ENCODE measurements around the gene MYT1. TPM values are rescaled to one million over a fixed set of nuclear protein-coding genes. Genes with fewer than 3 reads are reported as not detected.

MYT1 gene
- total and polyA plus RNA-seq, 2 of the 13 experiments (the other 11 are each of a cell fraction or from before 2014, with no cell fraction given), result 0.58 to 2.5 TPM

DNA sequence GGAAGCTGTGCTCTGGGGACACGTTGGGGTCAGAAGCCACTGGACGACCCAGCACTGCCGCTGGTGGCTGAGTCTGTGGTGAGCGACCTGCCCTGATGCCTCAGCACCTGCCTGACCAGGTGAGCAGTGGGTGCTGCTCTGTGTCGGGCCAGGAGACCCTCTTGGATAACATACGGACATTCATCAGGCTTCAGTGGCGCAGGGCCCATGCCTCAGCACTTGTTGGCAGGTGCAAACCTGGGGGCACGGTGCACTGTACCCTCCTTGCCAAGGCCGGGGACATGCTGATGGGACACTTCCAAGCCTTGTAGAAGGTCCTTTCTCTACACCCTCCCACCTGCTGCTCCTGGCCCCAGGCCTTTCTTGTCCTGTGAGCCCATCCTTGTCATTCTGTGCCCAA lies 34.1 kb downstream of the MYT1 start:
- no peak overlapping the region for H3K4me2 ChIP-seq (ENCODE audit: low read depth, low read length)

GRCh38 chr20:64199395-64199794 lies 35.1 kb downstream of the MYT1 start:
- 31% methylated on average over 8 of the region's 8 CpGs for WGBS (ENCODE audit: low lambda C conversion rate)

More for the DNA sequence above, 34.1 kb downstream of the MYT1 start:
- TF ChIP-seq ZBTB37 (CRISPR knock-in tag; IDR thresholded peaks at IDR 0.05), result no peak
- 0 out of 2 replicates have a peak, but pooled peaks have one; percentile 1 for TF ChIP-seq KDM5B (CRISPR knock-in tag; IDR thresholded peaks at IDR 0.05; ENCODE audit: borderline replicate concordance)
- ATAC-seq, result peak; percentile 12; the same call in 1 of the 3 replicates
- H3K79me2 ChIP-seq (ENCODE audit: insufficient read depth, low read length), result no peaks in the 10 kb centered on the region
- no peaks in the 10 kb centered on the region for H4K20me1 ChIP-seq (ENCODE audit: insufficient read depth, low read length)
- H3K4me3 ChIP-seq (replicated peaks in 1 of 3; ENCODE audit: insufficient read depth in 1 of 3, low read depth in 2 of 3, low read length in 3 of 3), result no peak overlapping the region
- intact Hi-C loops (cut with micrococcal nuclease; ENCODE audit: unreplicated experiment) (no loop called here), in situ Hi-C loops (cut with HindIII; ENCODE audit: extremely low pct_ligation_motif_present, low pct_unique_long_range_greater_than_20kb) (no loop called here)
- H3K9me3 ChIP-seq (ENCODE audit: low read length), result no peaks in the 10 kb centered on the region
- no peak overlapping the region for H2AFZ ChIP-seq (ENCODE audit: low read length)
- no peaks in the 10 kb centered on the region for H3K4me1 ChIP-seq (ENCODE audit: insufficient read depth, low read length)
- no peak for FAIRE-seq
- no TSS peak for BruUV-seq (replicated peaks)
- ChIA-PET CTCF (ENCODE audit: low intra/inter-chr PET ratio, low total read pairs) (no interaction called here), POLR2A (interaction anchor here (1.5 kb wide), 1 partner anchor 57 kb away, joined by 4 read pairs; the partner anchor contains the start of gene PCMTD2)
- H3K9ac ChIP-seq (ENCODE audit: insufficient read depth, low read depth, low read length), result no peak overlapping the region
- 52% methylated on average over 6 of the region's 9 CpGs for WGBS (ENCODE audit: low lambda C conversion rate)
- peaks cover 19 to 77% of the 10 kb centered on the region in 2 experiments for H3K27me3 ChIP-seq (ENCODE audit: control insufficient read depth in 1 of 2, insufficient read depth in 2 of 2, low read length in 2 of 2)
- DNase-seq (ENCODE audit: low spot score), result no peak
- H3K36me3 ChIP-seq (replicated peaks in 1 of 2; ENCODE audit: control insufficient read depth in 1 of 2, insufficient read depth in 2 of 2, low read length in 2 of 2), result no peaks in the 10 kb centered on the region
- no peak overlapping the region for H3K27ac ChIP-seq (ENCODE audit: extremely low read length, insufficient read depth, low read length)

More at GRCh38 chr20:64199395-64199794, 35.1 kb downstream of the MYT1 start:
- ChIA-PET POLR2A (interaction anchor here (1.5 kb wide), 1 partner anchor 56 kb away, joined by 4 read pairs; the partner anchor contains the start of gene PCMTD2), CTCF (ENCODE audit: low intra/inter-chr PET ratio, low total read pairs) (no interaction called here)
- in situ Hi-C loops (cut with HindIII; ENCODE audit: extremely low pct_ligation_motif_present, low pct_unique_long_range_greater_than_20kb) (no loop called here), intact Hi-C loops (cut with micrococcal nuclease; ENCODE audit: unreplicated experiment) (no loop called here)
- no peak for ATAC-seq
- no peaks in the 10 kb centered on the region for H3K79me2 ChIP-seq (ENCODE audit: insufficient read depth, low read length)
- no peaks in the 10 kb centered on the region for H4K20me1 ChIP-seq (ENCODE audit: insufficient read depth, low read length)
- no TSS peak for BruUV-seq (replicated peaks)
- no peaks in the 10 kb centered on the region; the same call in 1 of the 2 replicates for H3K4me1 ChIP-seq (ENCODE audit: insufficient read depth, low read length)
- H3K4me3 ChIP-seq (replicated peaks in 1 of 3; ENCODE audit: insufficient read depth in 1 of 3, low read depth in 2 of 3, low read length in 3 of 3), result no peak overlapping the region
- DNase-seq (ENCODE audit: low spot score), result no peak
- no peaks in the 10 kb centered on the region for H3K9me3 ChIP-seq (ENCODE audit: low read length)
- H3K27ac ChIP-seq (ENCODE audit: extremely low read length, insufficient read depth, low read length), result no peak overlapping the region
- FAIRE-seq, result no peak
- TF ChIP-seq PLSCR1 (CRISPR knock-in tag; IDR thresholded peaks at IDR 0.05; ENCODE audit: borderline replicate concordance) (no peak), ATF1 (CRISPR knock-in tag; IDR thresholded peaks at IDR 0.05) (no peak), RNF2 (conservative IDR thresholded peaks at IDR 0.05; ENCODE audit: low read depth) (no peak), KDM5B (CRISPR knock-in tag; IDR thresholded peaks at IDR 0.05; ENCODE audit: borderline replicate concordance) (0 out of 2 replicates have a peak, but pooled peaks have one; percentile 3), ZBTB25 (CRISPR knock-in tag; IDR thresholded peaks at IDR 0.05) (no peak)
- TF ChIP-seq, protein P1, sequence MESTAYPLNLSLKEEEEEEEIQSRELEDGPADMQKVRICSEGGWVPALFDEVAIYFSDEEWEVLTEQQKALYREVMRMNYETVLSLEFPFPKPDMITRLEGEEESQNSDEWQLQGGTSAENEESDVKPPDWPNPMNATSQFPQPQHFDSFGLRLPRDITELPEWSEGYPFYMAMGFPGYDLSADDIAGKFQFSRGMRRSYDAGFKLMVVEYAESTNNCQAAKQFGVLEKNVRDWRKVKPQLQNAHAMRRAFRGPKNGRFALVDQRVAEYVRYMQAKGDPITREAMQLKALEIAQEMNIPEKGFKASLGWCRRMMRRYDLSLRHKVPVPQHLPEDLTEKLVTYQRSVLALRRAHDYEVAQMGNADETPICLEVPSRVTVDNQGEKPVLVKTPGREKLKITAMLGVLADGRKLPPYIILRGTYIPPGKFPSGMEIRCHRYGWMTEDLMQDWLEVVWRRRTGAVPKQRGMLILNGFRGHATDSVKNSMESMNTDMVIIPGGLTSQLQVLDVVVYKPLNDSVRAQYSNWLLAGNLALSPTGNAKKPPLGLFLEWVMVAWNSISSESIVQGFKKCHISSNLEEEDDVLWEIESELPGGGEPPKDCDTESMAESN (CRISPR knock-in tag; conservative IDR thresholded peaks at IDR 0.05), result no peak
- TF ChIP-seq, protein P2, sequence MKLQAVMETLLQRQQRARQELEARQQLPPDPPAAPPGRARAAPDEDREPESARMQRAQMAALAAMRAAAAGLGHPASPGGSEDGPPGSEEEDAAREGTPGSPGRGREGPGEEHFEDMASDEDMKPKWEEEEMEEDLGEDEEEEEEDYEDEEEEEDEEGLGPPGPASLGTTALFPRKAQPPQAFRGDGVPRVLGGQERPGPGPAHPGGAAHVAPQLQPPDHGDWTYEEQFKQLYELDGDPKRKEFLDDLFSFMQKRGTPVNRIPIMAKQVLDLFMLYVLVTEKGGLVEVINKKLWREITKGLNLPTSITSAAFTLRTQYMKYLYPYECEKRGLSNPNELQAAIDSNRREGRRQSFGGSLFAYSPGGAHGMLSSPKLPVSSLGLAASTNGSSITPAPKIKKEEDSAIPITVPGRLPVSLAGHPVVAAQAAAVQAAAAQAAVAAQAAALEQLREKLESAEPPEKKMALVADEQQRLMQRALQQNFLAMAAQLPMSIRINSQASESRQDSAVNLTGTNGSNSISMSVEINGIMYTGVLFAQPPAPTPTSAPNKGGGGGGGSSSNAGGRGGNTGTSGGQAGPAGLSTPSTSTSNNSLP (IDR thresholded peaks at IDR 0.05; ENCODE audit: low read depth, low read length), result no peak
- H3K9ac ChIP-seq (ENCODE audit: insufficient read depth, low read depth, low read length), result no peak overlapping the region
- peaks cover 21 to 80% of the 10 kb centered on the region in 2 experiments for H3K27me3 ChIP-seq (ENCODE audit: control insufficient read depth in 1 of 2, insufficient read depth in 2 of 2, low read length in 2 of 2)
- no peak overlapping the region for H2AFZ ChIP-seq (ENCODE audit: low read length)
- H3K36me3 ChIP-seq (replicated peaks in 1 of 2; ENCODE audit: control insufficient read depth in 1 of 2, insufficient read depth in 2 of 2, low read length in 2 of 2), result no peaks in the 10 kb centered on the region
- no peak overlapping the region for H3K4me2 ChIP-seq (ENCODE audit: low read depth, low read length)

All from HepG2 (cell line).